ENCODE measurements around the gene APLN. TPM values are rescaled to one million over a fixed set of nuclear protein-coding genes. Genes with fewer than 3 reads are reported as not detected.

The APLN gene
- total RNA-seq, 1 donor from 2014 or later: 15.9 TPM

- intact Hi-C loops (cut with micrococcal nuclease): no loop called here
- Histone ChIP-seq H3K4me3 (peak overlapping the region; percentile 68), H3K4me1 (peaks cover 37% of the 10 kb centered on the region)
Measured at GRCh38 chrX:129651756-129652564, 2.8 kb downstream of the APLN start.

GRCh38 chrX:129650821-129651510 is 3.8 kb downstream of the APLN start:
- H3K36me3 ChIP-seq: no peaks in the 10 kb centered on the region
- no peaks in the 10 kb centered on the region for H3K9me3 ChIP-seq (replicated peaks)
- no peaks in the 10 kb centered on the region for H3K27me3 ChIP-seq (ENCODE audit: low read depth)
- H3K4me3 ChIP-seq: no peak overlapping the region
- intact Hi-C loops (cut with micrococcal nuclease): no loop called here
- peak overlapping the region; percentile 80 for H3K27ac ChIP-seq (replicated peaks)
- DNase-seq: no peak
- H3K4me1 ChIP-seq: peaks cover 37% of the 10 kb centered on the region
- TF ChIP-seq CTCF (IDR thresholded peaks at IDR 0.05; ENCODE audit: borderline replicate concordance): no peak

More at GRCh38 chrX:129651756-129652564, 2.8 kb downstream of the APLN start:
- no peaks in the 10 kb centered on the region for H3K27me3 ChIP-seq (ENCODE audit: low read depth)
- no peaks in the 10 kb centered on the region for H3K9me3 ChIP-seq (replicated peaks)
- no peaks in the 10 kb centered on the region for H3K36me3 ChIP-seq
- TF ChIP-seq CTCF (IDR thresholded peaks at IDR 0.05; ENCODE audit: borderline replicate concordance): no peak
- peak; percentile 38 for DNase-seq
- peak overlapping the region; percentile 80 for H3K27ac ChIP-seq (replicated peaks)

- no peaks in the 10 kb centered on the region for H3K36me3 ChIP-seq
- no peak overlapping the region for H3K4me3 ChIP-seq
- DNase-seq: no peak
- no peaks in the 10 kb centered on the region for H3K27me3 ChIP-seq (ENCODE audit: low read depth)
- intact Hi-C loops (cut with micrococcal nuclease): no loop called here
- H3K9me3 ChIP-seq (replicated peaks): no peaks in the 10 kb centered on the region
- H3K27ac ChIP-seq (replicated peaks): no peak overlapping the region
- TF ChIP-seq CTCF (IDR thresholded peaks at IDR 0.05; ENCODE audit: borderline replicate concordance): no peak
- H3K4me1 ChIP-seq: peaks cover 35% of the 10 kb centered on the region
Measured at GRCh38 chrX:129650183-129650689, 4.5 kb downstream of the APLN start.

GRCh38 chrX:129649268-129650182 is 5.2 kb downstream of the APLN start:
- Histone ChIP-seq H3K4me1 (peaks cover 30% of the 10 kb centered on the region), H3K9me3 (replicated peaks) (no peaks in the 10 kb centered on the region), H3K36me3 (no peaks in the 10 kb centered on the region), H3K4me3 (no peak overlapping the region), H3K27ac (replicated peaks) (no peak overlapping the region), H3K27me3 (ENCODE audit: low read depth) (no peaks in the 10 kb centered on the region)
- no peak for DNase-seq
- no peak for TF ChIP-seq CTCF (IDR thresholded peaks at IDR 0.05; ENCODE audit: borderline replicate concordance)
- intact Hi-C loops (cut with micrococcal nuclease): no loop called here
